Ishikawa (cell line): Measurements from ENCODE around the gene CHD5.
A peak's percentile ranks its signal among the peaks of the same experiment; 100 is the strongest.

ENCODE experiments used
- CEBPB ChIP-seq: IDR thresholded peaks from 2 replicates; pipeline ENCODE4 v1.6.1; 2012
- CREB1 ChIP-seq: IDR thresholded peaks from 2 replicates; pipeline ENCODE4 v1.6.1; 2012; ENCODE audit warnings: low read depth
- EGR1 ChIP-seq: IDR thresholded peaks from 2 replicates; pipeline ENCODE4 v1.6.1; 2012
- EP300 ChIP-seq: IDR thresholded peaks from 2 replicates; pipeline ENCODE4 v1.6.1; 2012; ENCODE audit warnings: borderline replicate concordance
- FOXM1 ChIP-seq: IDR thresholded peaks from 2 replicates; pipeline ENCODE4 v1.6.1; 2012; ENCODE audit warnings: low read depth, borderline replicate concordance
- NFIC ChIP-seq: IDR thresholded peaks from 2 replicates; pipeline ENCODE4 v1.6.1; 2012
- RAD21 ChIP-seq: IDR thresholded peaks from 2 replicates; pipeline ENCODE4 v1.6.1; 2012; ENCODE audit warnings: low read depth
- TAF1 ChIP-seq: IDR thresholded peaks from 2 replicates; pipeline ENCODE4 v1.6.1; 2012; ENCODE audit warnings: low read depth, mild to moderate bottlenecking
- TCF12 ChIP-seq: IDR thresholded peaks from 2 replicates; pipeline ENCODE4 v1.6.1; 2012; ENCODE audit warnings: low read depth
- TEAD4 ChIP-seq: IDR thresholded peaks from 2 replicates; pipeline ENCODE4 v1.6.1; 2012
- YY1 ChIP-seq: IDR thresholded peaks from 2 replicates; pipeline ENCODE4 v1.6.1; 2012; ENCODE audit warnings: low read depth
- ZBTB7A ChIP-seq: IDR thresholded peaks from 2 replicates; pipeline ENCODE4 v1.6.1; 2012; ENCODE audit warnings: low read depth
- TF ChIP-seq, protein P1 (sequence below): IDR thresholded peaks from 2 replicates; pipeline ENCODE4 v1.6.1; 2012
- TF ChIP-seq, protein P2 (sequence below): IDR thresholded peaks from 2 replicates; pipeline ENCODE4 v1.6.1; 2012; ENCODE audit warnings: low read depth, mild to moderate bottlenecking
- TF ChIP-seq, protein P3 (sequence below): IDR thresholded peaks from 2 replicates; pipeline ENCODE4 v1.6.1; 2012

The CHD5 gene

DNA sequence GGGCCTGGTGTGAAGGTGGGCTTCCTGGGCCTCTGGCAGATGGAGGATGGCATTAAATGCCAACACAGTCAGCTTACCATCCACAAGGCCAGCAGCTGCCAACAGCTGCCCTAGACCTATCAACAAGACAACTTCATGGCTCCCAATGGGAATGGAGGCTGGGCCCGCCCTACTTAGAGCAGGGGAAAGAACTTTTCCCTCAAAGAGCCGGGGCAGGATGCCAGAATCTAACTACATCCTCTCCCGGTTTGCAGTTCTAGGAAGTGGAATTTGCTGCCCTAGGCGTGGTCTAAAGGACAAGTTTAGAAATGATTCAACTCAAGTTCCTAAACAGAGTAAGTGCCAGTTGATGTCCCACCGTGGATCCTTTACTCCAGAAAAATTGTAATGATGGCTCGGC, 42.5 kb upstream of the CHD5 start:
- TF ChIP-seq CREB1 (no peak), TAF1 (no peak), TEAD4 (no peak), YY1 (no peak), ZBTB7A (no peak), EP300 (no peak), FOXM1 (no peak), RAD21 (no peak), NFIC (no peak), TCF12 (no peak), EGR1 (no peak), CEBPB (no peak)
- TF ChIP-seq, protein P1, sequence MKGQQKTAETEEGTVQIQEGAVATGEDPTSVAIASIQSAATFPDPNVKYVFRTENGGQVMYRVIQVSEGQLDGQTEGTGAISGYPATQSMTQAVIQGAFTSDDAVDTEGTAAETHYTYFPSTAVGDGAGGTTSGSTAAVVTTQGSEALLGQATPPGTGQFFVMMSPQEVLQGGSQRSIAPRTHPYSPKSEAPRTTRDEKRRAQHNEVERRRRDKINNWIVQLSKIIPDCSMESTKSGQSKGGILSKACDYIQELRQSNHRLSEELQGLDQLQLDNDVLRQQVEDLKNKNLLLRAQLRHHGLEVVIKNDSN: no peak
- TF ChIP-seq, protein P2, sequence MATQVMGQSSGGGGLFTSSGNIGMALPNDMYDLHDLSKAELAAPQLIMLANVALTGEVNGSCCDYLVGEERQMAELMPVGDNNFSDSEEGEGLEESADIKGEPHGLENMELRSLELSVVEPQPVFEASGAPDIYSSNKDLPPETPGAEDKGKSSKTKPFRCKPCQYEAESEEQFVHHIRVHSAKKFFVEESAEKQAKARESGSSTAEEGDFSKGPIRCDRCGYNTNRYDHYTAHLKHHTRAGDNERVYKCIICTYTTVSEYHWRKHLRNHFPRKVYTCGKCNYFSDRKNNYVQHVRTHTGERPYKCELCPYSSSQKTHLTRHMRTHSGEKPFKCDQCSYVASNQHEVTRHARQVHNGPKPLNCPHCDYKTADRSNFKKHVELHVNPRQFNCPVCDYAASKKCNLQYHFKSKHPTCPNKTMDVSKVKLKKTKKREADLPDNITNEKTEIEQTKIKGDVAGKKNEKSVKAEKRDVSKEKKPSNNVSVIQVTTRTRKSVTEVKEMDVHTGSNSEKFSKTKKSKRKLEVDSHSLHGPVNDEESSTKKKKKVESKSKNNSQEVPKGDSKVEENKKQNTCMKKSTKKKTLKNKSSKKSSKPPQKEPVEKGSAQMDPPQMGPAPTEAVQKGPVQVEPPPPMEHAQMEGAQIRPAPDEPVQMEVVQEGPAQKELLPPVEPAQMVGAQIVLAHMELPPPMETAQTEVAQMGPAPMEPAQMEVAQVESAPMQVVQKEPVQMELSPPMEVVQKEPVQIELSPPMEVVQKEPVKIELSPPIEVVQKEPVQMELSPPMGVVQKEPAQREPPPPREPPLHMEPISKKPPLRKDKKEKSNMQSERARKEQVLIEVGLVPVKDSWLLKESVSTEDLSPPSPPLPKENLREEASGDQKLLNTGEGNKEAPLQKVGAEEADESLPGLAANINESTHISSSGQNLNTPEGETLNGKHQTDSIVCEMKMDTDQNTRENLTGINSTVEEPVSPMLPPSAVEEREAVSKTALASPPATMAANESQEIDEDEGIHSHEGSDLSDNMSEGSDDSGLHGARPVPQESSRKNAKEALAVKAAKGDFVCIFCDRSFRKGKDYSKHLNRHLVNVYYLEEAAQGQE: no peak
- TF ChIP-seq, protein P3, sequence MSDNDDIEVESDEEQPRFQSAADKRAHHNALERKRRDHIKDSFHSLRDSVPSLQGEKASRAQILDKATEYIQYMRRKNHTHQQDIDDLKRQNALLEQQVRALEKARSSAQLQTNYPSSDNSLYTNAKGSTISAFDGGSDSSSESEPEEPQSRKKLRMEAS: no peak

- TF ChIP-seq EP300: no peak
- TF ChIP-seq YY1: no peak
Measured at GRCh38 chr1:6221210-6221784, 41.2 kb upstream of the CHD5 start.

DNA sequence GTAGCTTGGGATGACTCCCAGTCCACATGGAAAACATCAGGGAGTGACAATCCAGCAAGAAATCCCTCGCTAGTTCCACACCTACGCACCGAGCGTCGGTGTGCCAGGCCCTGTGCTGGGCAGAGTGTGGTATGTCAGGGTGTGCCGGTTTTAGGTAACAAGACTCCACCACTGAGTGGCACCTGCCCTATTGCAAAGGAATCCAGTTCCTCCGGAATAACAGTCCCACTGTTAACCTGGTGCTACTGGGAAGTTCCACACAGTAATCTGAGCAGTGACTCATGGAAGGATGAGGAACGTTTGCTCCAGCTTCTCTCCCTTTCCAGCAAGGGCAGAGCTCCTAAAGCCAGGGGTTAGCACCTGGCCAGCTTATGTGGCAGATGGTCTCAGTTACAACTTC, 40.1 kb upstream of the CHD5 start:
- TF ChIP-seq EP300 (peak; percentile 76; the same call in 1 of the 2 replicates), YY1 (no peak), FOXM1 (no peak; the same call in 1 of the 2 replicates), NFIC (peak; percentile 56; the same call in 1 of the 2 replicates), CEBPB (no peak), EGR1 (peak; percentile 71), CREB1 (no peak), TCF12 (peak; percentile 78), ZBTB7A (no peak), RAD21 (no peak; the same call in 1 of the 2 replicates), TAF1 (no peak), TEAD4 (peak; percentile 90)
- TF ChIP-seq, protein P3: peak; percentile 85
- TF ChIP-seq, protein P2: no peak
- TF ChIP-seq, protein P1: peak; percentile 41

DNA sequence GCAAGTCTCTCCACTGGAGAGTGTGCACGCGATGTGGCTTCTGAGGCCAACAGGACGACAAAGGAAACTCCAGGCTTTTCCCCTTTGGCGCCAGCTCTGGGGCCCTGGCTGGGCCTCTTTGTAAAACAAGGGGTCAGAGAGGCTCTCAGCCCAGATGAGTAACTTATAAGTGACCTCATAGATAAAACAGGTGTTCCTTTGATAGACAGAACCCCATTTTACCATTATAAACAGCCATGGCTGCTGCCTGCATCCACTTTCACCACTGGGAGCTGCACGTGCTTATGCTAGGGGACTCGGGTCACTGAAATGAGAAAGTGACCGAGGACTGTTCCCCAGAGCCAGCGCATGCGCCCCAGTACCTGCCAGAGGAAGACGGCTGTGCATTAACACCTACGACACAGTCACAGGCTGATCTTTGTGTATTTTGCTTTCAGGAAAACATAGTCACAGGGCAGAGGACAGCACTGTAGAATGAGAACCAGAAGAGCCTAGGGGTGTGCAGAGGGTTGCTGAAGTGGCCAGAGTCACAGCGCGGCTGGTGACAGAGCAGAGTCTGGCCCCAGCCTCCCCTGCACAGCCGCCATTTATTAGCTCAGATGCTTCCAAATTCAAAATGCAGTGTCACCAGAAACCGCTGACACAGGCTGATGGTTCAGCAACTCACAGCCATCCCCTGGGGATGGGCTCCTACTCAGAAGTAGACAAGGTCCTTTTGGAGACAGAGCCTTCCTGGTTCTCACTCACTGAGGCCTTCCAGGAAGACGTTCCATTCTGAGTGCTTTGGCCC, 38.4 kb upstream of the CHD5 start:
- TF ChIP-seq TEAD4 (no peak), FOXM1 (no peak), NFIC (no peak), RAD21 (no peak), TCF12 (no peak), EP300 (no peak), CREB1 (no peak), EGR1 (no peak), ZBTB7A (no peak), TAF1 (no peak), YY1 (no peak), CEBPB (no peak)
- TF ChIP-seq, protein P3: no peak
- TF ChIP-seq, protein P1: no peak
- TF ChIP-seq, protein P2: no peak
